Osteoblast (primary cell): ENCODE measurements around the gene CEP97. TPM values are rescaled to one million over a fixed set of nuclear protein-coding genes. Genes with fewer than 3 reads are reported as not detected.

Experiments used
- DNase-seq: peaks from one replicate; pipeline ENCODE4 v3.0.0; 2011; ENCODE audit warnings: low spot score, mixed read lengths; ENCODE audit not compliant: insufficient read length; ENCODE audit errors: missing footprints
- H2AFZ ChIP-seq: 2 replicates; pipeline ENCODE4 v1.6.0; 2011; ENCODE audit warnings: mild to moderate bottlenecking, low read length
- H3K27ac ChIP-seq: 2 replicates; pipeline ENCODE4 v1.5.1; 2011; ENCODE audit warnings: mild to moderate bottlenecking, low read depth, low read length, moderate library complexity
- H3K27me3 ChIP-seq: 2 replicates; pipeline ENCODE4 v1.6.0; 2012; ENCODE audit warnings: mild to moderate bottlenecking, control low read depth, inconsistent platforms, low read length, moderate library complexity; ENCODE audit not compliant: insufficient read depth
- H3K36me3 ChIP-seq: 2 replicates; pipeline ENCODE4 v1.5.1; 2011; ENCODE audit warnings: mild to moderate bottlenecking, low read length, control low read depth, moderate library complexity; ENCODE audit not compliant: insufficient read depth
- H3K4me1 ChIP-seq: 2 replicates; pipeline ENCODE4 v1.5.1; 2011; ENCODE audit warnings: mild to moderate bottlenecking, low read length, control low read depth, moderate library complexity; ENCODE audit not compliant: insufficient read depth
- H3K4me2 ChIP-seq: 2 replicates; pipeline ENCODE4 v1.6.0; 2011; ENCODE audit warnings: mild to moderate bottlenecking, low read length; ENCODE audit not compliant: insufficient read depth
- H3K4me3 ChIP-seq: fragments of 200-600 bp; sonication (generic); 3 replicates; pipeline ENCODE4 v1.5.1; 2012; ENCODE audit warnings: mild to moderate bottlenecking, low read length, inconsistent platforms; ENCODE audit not compliant: insufficient read depth
- H3K79me2 ChIP-seq: 2 replicates; pipeline ENCODE4 v1.6.0; 2012; ENCODE audit warnings: mild to moderate bottlenecking, low read length, control low read depth, inconsistent platforms; ENCODE audit not compliant: insufficient read depth
- H3K9me3 ChIP-seq: 2 replicates; pipeline ENCODE4 v1.5.1; 2011; ENCODE audit warnings: low read depth, low read length, control low read depth
- H4K20me1 ChIP-seq: 2 replicates; pipeline ENCODE4 v1.6.0; 2012; ENCODE audit warnings: mild to moderate bottlenecking, low read length, control low read depth; ENCODE audit not compliant: insufficient read depth
- CTCF ChIP-seq: IDR thresholded peaks from 2 replicates; pipeline ENCODE4 v1.5.1; 2011; ENCODE audit warnings: mild to moderate bottlenecking, low read depth, low read length, moderate library complexity; ENCODE audit errors: extremely low read depth
- total RNA-seq: library from RNA; depleted of rRNA; stranded (reverse); fragments of >200 nt; gene quantifications from 2 replicates; pipeline ENCODE4 v1.2.3, GENCODE V29; 2012

CEP97 gene
- total RNA-seq, 1 donor: 10.9 TPM

- peak overlapping the region; percentile 27 for H3K27ac ChIP-seq
- no peak for DNase-seq
- H3K36me3 ChIP-seq: peaks cover 31% of the 10 kb centered on the region
- H3K4me3 ChIP-seq: peak overlapping the region; percentile 39
- H2AFZ ChIP-seq: no peak overlapping the region
- no peak for TF ChIP-seq CTCF
- no peaks in the 10 kb centered on the region for H3K27me3 ChIP-seq
- peaks cover 30% of the 10 kb centered on the region for H3K4me1 ChIP-seq
- no peaks in the 10 kb centered on the region for H4K20me1 ChIP-seq
- H3K4me2 ChIP-seq: peak overlapping the region; percentile 98
- H3K9me3 ChIP-seq: no peaks in the 10 kb centered on the region
- peaks cover 22% of the 10 kb centered on the region for H3K79me2 ChIP-seq
Observed at GRCh38 chr3:101781166-101781565, 56.8 kb downstream of the CEP97 start.

- no peak overlapping the region for H3K4me2 ChIP-seq
- H2AFZ ChIP-seq: no peak overlapping the region
- no peak for DNase-seq
- H3K4me1 ChIP-seq: peaks cover 19% of the 10 kb centered on the region
- H3K79me2 ChIP-seq: peaks cover 13% of the 10 kb centered on the region
- no peaks in the 10 kb centered on the region for H3K27me3 ChIP-seq
- H4K20me1 ChIP-seq: no peaks in the 10 kb centered on the region
- no peak overlapping the region for H3K27ac ChIP-seq
- no peaks in the 10 kb centered on the region for H3K9me3 ChIP-seq
- no peak for TF ChIP-seq CTCF
- H3K36me3 ChIP-seq: peaks cover 50% of the 10 kb centered on the region
- H3K4me3 ChIP-seq: no peak overlapping the region
Observed at GRCh38 chr3:101784855-101785613, 60.6 kb downstream of the CEP97 start.

- Histone ChIP-seq H3K79me2 (peaks cover 19% of the 10 kb centered on the region), H3K4me1 (no peaks in the 10 kb centered on the region)
Observed at GRCh38 chr3:101791778-101792177, 67.4 kb downstream of the CEP97 start.

More at GRCh38 chr3:101791778-101792177, 67.4 kb downstream of the CEP97 start:
- Histone ChIP-seq H4K20me1 (no peaks in the 10 kb centered on the region), H3K27me3 (no peaks in the 10 kb centered on the region), H3K4me2 (no peak overlapping the region), H3K36me3 (peaks cover 31% of the 10 kb centered on the region), H3K9me3 (no peaks in the 10 kb centered on the region), H2AFZ (no peak overlapping the region), H3K4me3 (no peak overlapping the region), H3K27ac (no peak overlapping the region)
- no peak for TF ChIP-seq CTCF
- DNase-seq: no peak
